ENCODE measurements around the gene TARS3. TPM values are rescaled to one million over a fixed set of nuclear protein-coding genes. Genes with fewer than 3 reads are reported as not detected.

TARS3 gene
- total and polyA plus RNA-seq, 2 experiments from 2014 or later, result 9.7 to 28.5 TPM

DNA sequence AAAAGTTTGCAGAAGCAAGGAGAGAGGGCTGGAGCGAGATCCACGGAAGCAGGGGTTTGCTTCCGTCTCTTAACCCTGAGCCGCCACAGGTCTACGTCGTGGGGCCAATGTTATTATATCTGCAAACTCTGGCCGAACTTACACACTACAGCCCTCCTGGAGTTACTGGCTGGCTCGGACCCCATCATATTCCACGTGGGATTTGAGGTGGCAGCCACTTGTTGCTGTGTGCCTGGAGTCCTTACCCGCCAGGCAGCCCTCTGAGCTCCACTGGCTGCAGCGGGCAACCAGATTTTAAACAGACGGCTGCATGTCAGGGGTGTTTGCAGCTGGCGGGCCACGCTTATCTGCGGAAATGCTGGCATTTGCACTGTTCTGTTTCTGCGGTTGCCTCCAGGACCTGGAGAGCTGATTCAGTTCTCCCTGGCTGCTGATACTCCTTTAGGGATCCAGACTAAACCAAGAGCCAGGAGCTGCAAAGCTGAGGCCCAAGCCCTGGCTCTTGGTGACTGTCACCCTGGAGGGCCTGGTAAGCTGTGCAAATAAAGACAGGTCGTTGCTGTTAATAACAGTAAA lies 106.8 kb downstream of the TARS3 start:
- no peak for DNase-seq (ENCODE audit: low spot score)
- H3K4me1 ChIP-seq (ENCODE audit: insufficient read depth), result peaks cover 20% of the 10 kb centered on the region
- H3K79me2 ChIP-seq, result no peaks in the 10 kb centered on the region
- H3K27ac ChIP-seq, result no peak overlapping the region
- TF ChIP-seq, protein P1, sequence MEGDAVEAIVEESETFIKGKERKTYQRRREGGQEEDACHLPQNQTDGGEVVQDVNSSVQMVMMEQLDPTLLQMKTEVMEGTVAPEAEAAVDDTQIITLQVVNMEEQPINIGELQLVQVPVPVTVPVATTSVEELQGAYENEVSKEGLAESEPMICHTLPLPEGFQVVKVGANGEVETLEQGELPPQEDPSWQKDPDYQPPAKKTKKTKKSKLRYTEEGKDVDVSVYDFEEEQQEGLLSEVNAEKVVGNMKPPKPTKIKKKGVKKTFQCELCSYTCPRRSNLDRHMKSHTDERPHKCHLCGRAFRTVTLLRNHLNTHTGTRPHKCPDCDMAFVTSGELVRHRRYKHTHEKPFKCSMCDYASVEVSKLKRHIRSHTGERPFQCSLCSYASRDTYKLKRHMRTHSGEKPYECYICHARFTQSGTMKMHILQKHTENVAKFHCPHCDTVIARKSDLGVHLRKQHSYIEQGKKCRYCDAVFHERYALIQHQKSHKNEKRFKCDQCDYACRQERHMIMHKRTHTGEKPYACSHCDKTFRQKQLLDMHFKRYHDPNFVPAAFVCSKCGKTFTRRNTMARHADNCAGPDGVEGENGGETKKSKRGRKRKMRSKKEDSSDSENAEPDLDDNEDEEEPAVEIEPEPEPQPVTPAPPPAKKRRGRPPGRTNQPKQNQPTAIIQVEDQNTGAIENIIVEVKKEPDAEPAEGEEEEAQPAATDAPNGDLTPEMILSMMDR (IDR thresholded peaks at IDR 0.05; ENCODE audit: poor library complexity), result no peak
- TF ChIP-seq EZH2phosphoT487 (IDR thresholded peaks at IDR 0.05; ENCODE audit: low read depth, severe bottlenecking, unreplicated experiment), result no peak
- no peak for TF ChIP-seq EZH2 (IDR thresholded peaks at IDR 0.05; ENCODE audit: borderline replicate concordance)
- H3K36me3 ChIP-seq (replicated peaks; ENCODE audit: insufficient read depth, low read depth), result no peaks in the 10 kb centered on the region
- no peak overlapping the region for H2AFZ ChIP-seq
- no peak overlapping the region for H3K4me3 ChIP-seq
- no peaks in the 10 kb centered on the region for H3K9me2 ChIP-seq (replicated peaks; ENCODE audit: insufficient read depth)
- H3K27me3 ChIP-seq, result no peaks in the 10 kb centered on the region
- H3K4me2 ChIP-seq, result no peak overlapping the region
- WGBS (ENCODE audit: low lambda C conversion rate, missing lambda C conversion rate), result 88% methylated on average over 17 of the region's 17 CpGs
- no peaks in the 10 kb centered on the region for H3K9me3 ChIP-seq (ENCODE audit: low read depth)
- H4K20me1 ChIP-seq (ENCODE audit: insufficient read depth, poor library complexity, severe bottlenecking), result no peaks in the 10 kb centered on the region

DNA sequence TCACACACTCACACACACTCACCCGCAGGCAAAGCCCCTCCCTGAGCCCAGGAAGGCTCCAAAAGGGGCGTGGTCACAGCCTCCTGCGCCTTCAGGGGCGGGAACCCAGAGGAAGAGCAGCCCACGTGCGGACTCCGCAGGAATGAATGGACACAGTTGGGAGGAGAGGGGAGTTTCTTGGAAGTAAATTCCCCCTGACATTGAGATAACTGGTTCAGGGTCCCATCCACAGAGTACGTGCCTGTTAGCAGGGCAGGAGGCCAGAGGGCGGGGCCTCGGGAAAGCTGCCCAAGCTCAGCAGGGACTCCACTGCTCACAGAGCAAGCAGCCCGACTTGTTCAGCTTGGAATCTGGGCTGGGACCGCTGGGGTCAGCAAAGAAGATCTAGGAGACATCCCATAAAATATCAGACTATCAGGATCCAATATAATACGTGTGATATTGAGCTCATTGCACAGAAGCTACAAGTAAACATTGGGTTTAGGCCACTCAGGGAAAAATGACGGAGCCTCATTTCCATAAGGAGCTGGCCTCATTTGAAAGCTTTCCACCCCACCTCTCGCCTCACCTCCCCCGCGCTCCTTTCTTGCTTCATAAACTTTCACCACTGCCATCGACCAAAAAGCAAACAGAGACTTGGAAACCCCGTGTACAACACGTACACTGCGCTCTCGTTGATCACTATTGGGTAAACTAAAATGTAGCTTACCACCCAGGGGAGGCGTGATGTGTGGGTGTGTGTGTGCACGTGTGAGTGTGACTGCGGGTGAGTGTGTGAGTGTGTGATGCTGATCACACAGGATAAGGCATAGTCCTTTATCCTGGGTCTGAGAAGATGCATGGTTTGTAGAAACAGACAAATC lies 108.1 kb downstream of the TARS3 start:
- Histone ChIP-seq H4K20me1 (ENCODE audit: insufficient read depth, poor library complexity, severe bottlenecking) (no peaks in the 10 kb centered on the region), H3K9me3 (ENCODE audit: low read depth) (no peaks in the 10 kb centered on the region), H3K4me1 (ENCODE audit: insufficient read depth) (peaks cover 20% of the 10 kb centered on the region), H3K4me3 (no peak overlapping the region), H3K27me3 (no peaks in the 10 kb centered on the region), H3K9me2 (replicated peaks; ENCODE audit: insufficient read depth) (no peaks in the 10 kb centered on the region), H3K79me2 (no peaks in the 10 kb centered on the region), H3K27ac (no peak overlapping the region), H2AFZ (no peak overlapping the region), H3K36me3 (replicated peaks; ENCODE audit: insufficient read depth, low read depth) (no peaks in the 10 kb centered on the region), H3K4me2 (peak overlapping the region; percentile 65)
- 26% methylated on average over 25 of the region's 25 CpGs for WGBS (ENCODE audit: low lambda C conversion rate, missing lambda C conversion rate)
- peak; percentile 83 for DNase-seq (ENCODE audit: low spot score)
- TF ChIP-seq EZH2 (IDR thresholded peaks at IDR 0.05; ENCODE audit: borderline replicate concordance) (no peak), EZH2phosphoT487 (IDR thresholded peaks at IDR 0.05; ENCODE audit: low read depth, severe bottlenecking, unreplicated experiment) (no peak)
- TF ChIP-seq, protein P1 (IDR thresholded peaks at IDR 0.05; ENCODE audit: poor library complexity), result no peak

DNA sequence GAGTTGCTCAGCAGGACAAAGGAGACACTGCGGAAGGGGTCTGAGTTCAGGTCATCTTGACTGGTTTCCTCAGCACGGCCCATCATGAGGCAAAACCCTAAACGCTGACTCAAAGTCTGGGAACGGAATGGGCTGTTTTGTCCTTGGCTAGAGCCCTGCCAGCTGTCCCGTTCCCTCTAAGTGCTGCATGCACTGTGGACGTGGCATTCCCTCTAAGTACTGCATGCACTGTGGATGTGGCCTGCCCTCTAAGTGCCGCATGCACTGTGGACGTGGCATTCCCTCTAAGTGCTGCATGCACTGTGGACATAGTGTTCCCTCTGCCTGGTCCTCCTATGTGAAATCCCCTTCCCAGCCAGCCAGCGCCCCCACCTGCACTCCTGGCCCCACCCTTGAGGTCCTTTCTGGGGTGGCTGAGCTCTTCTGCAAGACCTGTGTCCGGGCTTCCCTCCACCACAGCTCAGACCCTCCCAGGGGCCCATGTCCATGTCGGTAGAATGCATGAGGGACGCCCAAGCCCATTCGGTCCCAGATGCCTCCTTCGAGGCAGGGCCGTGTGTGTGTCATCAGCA lies 108.8 kb downstream of the TARS3 start:
- Histone ChIP-seq H4K20me1 (ENCODE audit: insufficient read depth, poor library complexity, severe bottlenecking) (no peaks in the 10 kb centered on the region), H3K9me2 (replicated peaks; ENCODE audit: insufficient read depth) (no peaks in the 10 kb centered on the region), H3K27me3 (no peaks in the 10 kb centered on the region), H3K4me1 (ENCODE audit: insufficient read depth) (peaks cover 20% of the 10 kb centered on the region), H3K36me3 (replicated peaks; ENCODE audit: insufficient read depth, low read depth) (no peaks in the 10 kb centered on the region), H3K4me3 (no peak overlapping the region), H3K27ac (no peak overlapping the region), H2AFZ (no peak overlapping the region), H3K9me3 (ENCODE audit: low read depth) (no peaks in the 10 kb centered on the region), H3K4me2 (peak overlapping the region; percentile 65), H3K79me2 (no peaks in the 10 kb centered on the region)
- no peak for DNase-seq (ENCODE audit: low spot score)
- TF ChIP-seq EZH2phosphoT487 (IDR thresholded peaks at IDR 0.05; ENCODE audit: low read depth, severe bottlenecking, unreplicated experiment) (no peak), EZH2 (IDR thresholded peaks at IDR 0.05; ENCODE audit: borderline replicate concordance) (no peak)
- TF ChIP-seq, protein P1 (IDR thresholded peaks at IDR 0.05; ENCODE audit: poor library complexity), result no peak
- WGBS (ENCODE audit: low lambda C conversion rate, missing lambda C conversion rate), result 68% methylated on average over 15 of the region's 15 CpGs

All from hepatocyte (in vitro differentiated cells).